WTC11 (cell line): ENCODE results near the gene RDH8. TPM values are rescaled to one million over a fixed set of nuclear protein-coding genes. Genes with fewer than 3 reads are reported as not detected.

Source experiments
- ATAC-seq: fragments of 200-7000 bp; cut with Tn5 transposase; 2 replicates; pipeline ENCODE4 v1.10.0; 2021; ENCODE audit warnings: mild to moderate bottlenecking, moderate library complexity
- CTCF ChIA-PET: fragments of 300-600 bp; sonication (Branson Sonifier 250); formaldehyde crosslinking; loops from one replicate; lab custom pipeline; 2021; ENCODE audit warnings: antibody characterized with exemption; lab: Charles Lee
- POLR2A ChIA-PET: fragments of 350-600 bp; sonication (Branson Sonifier 250); formaldehyde crosslinking; loops from one replicate; lab custom pipeline; 2021; ENCODE audit warnings: antibody characterized with exemption; lab: Charles Lee
- DNase-seq: peaks from one replicate; pipeline ENCODE4 v3.0.0; 2021; ENCODE audit warnings: low spot score
- H3K27ac Mint-ChIP-seq: 2 replicates; pipeline ENCODE4 v1.8.0; 2021; ENCODE audit warnings: mixed read lengths
- H3K27me3 Mint-ChIP-seq: 2 replicates; pipeline ENCODE4 v1.8.0; 2021; ENCODE audit warnings: low read depth, mild to moderate bottlenecking, moderate library complexity, mixed read lengths
- H3K36me3 Mint-ChIP-seq: 2 replicates; pipeline ENCODE4 v1.8.0; 2021; ENCODE audit warnings: mixed read lengths
- H3K4me1 Mint-ChIP-seq: 2 replicates; pipeline ENCODE4 v1.8.0; 2022; ENCODE audit warnings: mixed read lengths
- H3K4me3 Mint-ChIP-seq: 2 replicates; pipeline ENCODE4 v1.8.0; 2021; ENCODE audit warnings: mild to moderate bottlenecking, moderate library complexity, mixed read lengths
- H3K9me3 Mint-ChIP-seq: 2 replicates; pipeline ENCODE4 v1.8.0; 2021; ENCODE audit warnings: mixed read lengths
- ATF1 ChIP-seq: sonication (generic); formaldehyde crosslinking; IDR thresholded peaks from 2 replicates; pipeline ENCODE4 v1.8.1; 2023; ENCODE audit warnings: mild to moderate bottlenecking, moderate library complexity, missing genetic modification reagents
- CTCF ChIP-seq: fragments of 200-600 bp; IDR thresholded peaks from 2 replicates; pipeline ENCODE4 v1.8.0; 2022; ENCODE audit warnings: antibody characterized with exemption
- ETV6 ChIP-seq: sonication (generic); formaldehyde crosslinking; IDR thresholded peaks from 2 replicates; pipeline ENCODE4 v1.8.1; 2022; ENCODE audit warnings: mild to moderate bottlenecking, missing genetic modification reagents
- FOXK1 ChIP-seq: sonication (generic); formaldehyde crosslinking; IDR thresholded peaks from 2 replicates; pipeline ENCODE4 v1.8.0; 2022; ENCODE audit warnings: mild to moderate bottlenecking, moderate library complexity, missing genetic modification reagents
- HMGXB4 ChIP-seq: sonication (generic); formaldehyde crosslinking; IDR thresholded peaks from 2 replicates; pipeline ENCODE4 v1.8.1; 2023; ENCODE audit warnings: mild to moderate bottlenecking, moderate library complexity, missing genetic modification reagents
- IRF2 ChIP-seq: sonication (generic); formaldehyde crosslinking; IDR thresholded peaks from 2 replicates; pipeline ENCODE4 v1.8.0; 2022; ENCODE audit warnings: low read depth, missing genetic modification reagents, borderline replicate concordance
- MLX ChIP-seq: sonication (generic); formaldehyde crosslinking; IDR thresholded peaks from 2 replicates; pipeline ENCODE4 v1.8.1; 2023; ENCODE audit warnings: mild to moderate bottlenecking, missing genetic modification reagents, moderate library complexity
- MXD4 ChIP-seq: fragments of 250-450 bp; sonication (Bioruptor Pico); IDR thresholded peaks from 2 replicates; pipeline ENCODE4 v1.8.0; 2021; ENCODE audit warnings: mild to moderate bottlenecking, moderate library complexity, borderline replicate concordance
- NFATC4 ChIP-seq: fragments of 250-450 bp; sonication (Bioruptor Pico); IDR thresholded peaks from 2 replicates; pipeline ENCODE4 v1.9.0; 2021; ENCODE audit warnings: mild to moderate bottlenecking
- NFE2L1 ChIP-seq: sonication (generic); formaldehyde crosslinking; IDR thresholded peaks from 2 replicates; pipeline ENCODE4 v1.8.1; 2023; ENCODE audit warnings: missing genetic modification reagents
- OVOL2 ChIP-seq: fragments of 250-450 bp; sonication (Bioruptor Pico); IDR thresholded peaks from 2 replicates; pipeline ENCODE4 v1.9.0; 2021; ENCODE audit warnings: mild to moderate bottlenecking, borderline replicate concordance
- TCF7 ChIP-seq: sonication (generic); formaldehyde crosslinking; IDR thresholded peaks from 2 replicates; pipeline ENCODE4 v1.8.0; 2022; ENCODE audit warnings: mild to moderate bottlenecking, low read depth, missing genetic modification reagents, moderate library complexity
- TEAD1 ChIP-seq: sonication (generic); formaldehyde crosslinking; IDR thresholded peaks from 2 replicates; pipeline ENCODE4 v1.8.0; 2022; ENCODE audit warnings: mild to moderate bottlenecking, missing genetic modification reagents
- TEAD4 ChIP-seq: sonication (generic); formaldehyde crosslinking; IDR thresholded peaks from 2 replicates; pipeline ENCODE4 v1.8.0; 2022; ENCODE audit warnings: mild to moderate bottlenecking, missing genetic modification reagents
- ZBTB21 ChIP-seq: sonication (generic); formaldehyde crosslinking; IDR thresholded peaks from 2 replicates; pipeline ENCODE4 v1.8.1; 2023; ENCODE audit warnings: mild to moderate bottlenecking, missing genetic modification reagents, borderline replicate concordance
- ZNF232 ChIP-seq: sonication (generic); formaldehyde crosslinking; IDR thresholded peaks from 2 replicates; pipeline ENCODE4 v1.8.0; 2022; ENCODE audit warnings: mild to moderate bottlenecking, missing genetic modification reagents
- ZNF263 ChIP-seq: sonication (generic); formaldehyde crosslinking; IDR thresholded peaks from 2 replicates; pipeline ENCODE4 v1.8.1; 2022; ENCODE audit warnings: low read depth, mild to moderate bottlenecking, moderate library complexity, missing genetic modification reagents
- total RNA-seq: library from RNA; stranded (reverse); gene quantifications from 3 replicates; pipeline ENCODE4 v1.2.3, GENCODE V29; 2021
- TF ChIP-seq, protein P1 (sequence below): fragments of 250-450 bp; sonication (Bioruptor Pico); IDR thresholded peaks from 2 replicates; pipeline ENCODE4 v1.9.0; 2021; ENCODE audit warnings: mild to moderate bottlenecking
- TF ChIP-seq, protein P2 (sequence below): fragments of 250-450 bp; sonication (Bioruptor Pico); IDR thresholded peaks from 2 replicates; pipeline ENCODE4 v1.9.0; 2021; ENCODE audit warnings: moderate library complexity, mild to moderate bottlenecking, inconsistent platforms, borderline replicate concordance
- TF ChIP-seq, protein P3 (sequence below): sonication (generic); formaldehyde crosslinking; IDR thresholded peaks from 2 replicates; pipeline ENCODE4 v1.8.0; 2022; ENCODE audit warnings: mild to moderate bottlenecking, missing genetic modification reagents
- TF ChIP-seq, protein P4 (sequence below): sonication (generic); formaldehyde crosslinking; IDR thresholded peaks from 2 replicates; pipeline ENCODE4 v1.8.1; 2022; ENCODE audit warnings: mild to moderate bottlenecking, moderate library complexity, missing genetic modification reagents

The RDH8 gene
- total RNA-seq, 1 experiment from 2014 or later, result not detected

DNA sequence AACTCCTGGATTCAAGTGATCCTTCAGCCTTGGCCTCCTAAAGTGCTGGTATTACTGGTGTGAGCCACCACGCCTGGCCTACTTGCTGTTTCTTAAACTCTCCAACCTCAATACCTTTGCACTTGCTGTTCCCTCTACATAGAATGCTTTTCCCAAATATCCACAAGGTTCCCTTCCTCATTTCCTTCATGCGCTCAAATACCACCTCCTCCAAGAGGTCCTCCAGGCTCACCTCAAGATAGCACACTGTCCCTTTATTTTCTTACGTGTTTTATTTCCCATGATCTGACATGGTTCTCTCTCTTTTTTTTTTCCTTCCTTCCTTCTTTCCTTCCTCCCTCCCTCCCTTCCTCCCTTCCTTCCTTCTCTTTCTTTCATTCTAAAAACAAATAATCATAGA is 13.5 kb downstream of the RDH8 start:
- ChIA-PET POLR2A (interaction anchor here (0.6 kb wide), 1 partner anchor 137 kb away, joined by 3 read pairs; no protein-coding TSS in a partner anchor), CTCF (interaction anchor here (0.8 to 1.8 kb wide), 22 partner anchors 8 to 199 kb away, joined by 3 to 64 read pairs (median 7); partner anchors contain the start of genes COL5A3, OLFM2 and UBL5)
- Mint-ChIP-seq H3K27me3 (peaks cover 13% of the 10 kb centered on the region), H3K9me3 (no peaks in the 10 kb centered on the region), H3K36me3 (no peaks in the 10 kb centered on the region), H3K27ac (no peak overlapping the region), H3K4me3 (no peak overlapping the region), H3K4me1 (peaks cover 8% of the 10 kb centered on the region)
- no peak for DNase-seq
- TF ChIP-seq FOXK1 (no peak), ATF1 (CRISPR knock-in tag) (no peak), TCF7 (CRISPR knock-in tag) (no peak), OVOL2 (no peak), ETV6 (CRISPR knock-in tag) (no peak), IRF2 (CRISPR knock-in tag) (no peak), NFATC4 (no peak), MXD4 (CRISPR knock-in tag) (no peak), ZNF263 (CRISPR knock-in tag) (no peak), ZBTB21 (CRISPR knock-in tag) (no peak)
- TF ChIP-seq, protein P1, sequence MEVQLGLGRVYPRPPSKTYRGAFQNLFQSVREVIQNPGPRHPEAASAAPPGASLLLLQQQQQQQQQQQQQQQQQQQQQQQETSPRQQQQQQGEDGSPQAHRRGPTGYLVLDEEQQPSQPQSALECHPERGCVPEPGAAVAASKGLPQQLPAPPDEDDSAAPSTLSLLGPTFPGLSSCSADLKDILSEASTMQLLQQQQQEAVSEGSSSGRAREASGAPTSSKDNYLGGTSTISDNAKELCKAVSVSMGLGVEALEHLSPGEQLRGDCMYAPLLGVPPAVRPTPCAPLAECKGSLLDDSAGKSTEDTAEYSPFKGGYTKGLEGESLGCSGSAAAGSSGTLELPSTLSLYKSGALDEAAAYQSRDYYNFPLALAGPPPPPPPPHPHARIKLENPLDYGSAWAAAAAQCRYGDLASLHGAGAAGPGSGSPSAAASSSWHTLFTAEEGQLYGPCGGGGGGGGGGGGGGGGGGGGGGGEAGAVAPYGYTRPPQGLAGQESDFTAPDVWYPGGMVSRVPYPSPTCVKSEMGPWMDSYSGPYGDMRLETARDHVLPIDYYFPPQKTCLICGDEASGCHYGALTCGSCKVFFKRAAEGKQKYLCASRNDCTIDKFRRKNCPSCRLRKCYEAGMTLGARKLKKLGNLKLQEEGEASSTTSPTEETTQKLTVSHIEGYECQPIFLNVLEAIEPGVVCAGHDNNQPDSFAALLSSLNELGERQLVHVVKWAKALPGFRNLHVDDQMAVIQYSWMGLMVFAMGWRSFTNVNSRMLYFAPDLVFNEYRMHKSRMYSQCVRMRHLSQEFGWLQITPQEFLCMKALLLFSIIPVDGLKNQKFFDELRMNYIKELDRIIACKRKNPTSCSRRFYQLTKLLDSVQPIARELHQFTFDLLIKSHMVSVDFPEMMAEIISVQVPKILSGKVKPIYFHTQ (CRISPR knock-in tag), result no peak
- TF ChIP-seq, protein P2, sequence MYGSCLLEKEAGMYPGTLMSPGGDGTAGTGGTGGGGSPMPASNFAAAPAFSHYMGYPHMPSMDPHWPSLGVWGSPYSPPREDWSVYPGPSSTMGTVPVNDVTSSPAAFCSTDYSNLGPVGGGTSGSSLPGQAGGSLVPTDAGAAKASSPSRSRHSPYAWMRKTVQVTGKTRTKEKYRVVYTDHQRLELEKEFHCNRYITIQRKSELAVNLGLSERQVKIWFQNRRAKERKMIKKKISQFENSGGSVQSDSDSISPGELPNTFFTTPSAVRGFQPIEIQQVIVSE (CRISPR knock-in tag), result no peak
- ATAC-seq, result no peak

GRCh38 chr19:10027158-10027997 is 14.1 kb downstream of the RDH8 start:
- ChIA-PET CTCF (interaction anchor here (0.6 to 1.8 kb wide), 48 partner anchors 9 to 223 kb away, joined by 3 to 64 read pairs (median 5); partner anchors contain the start of genes COL5A3, OLFM2, PIN1 and UBL5), POLR2A (interaction anchor here (0.6 to 0.9 kb wide), 4 partner anchors 12 to 137 kb away, joined by 3 to 4 read pairs (median 4); no protein-coding TSS in a partner anchor)
- H3K27ac Mint-ChIP-seq, result no peak overlapping the region
- TF ChIP-seq, protein P3, sequence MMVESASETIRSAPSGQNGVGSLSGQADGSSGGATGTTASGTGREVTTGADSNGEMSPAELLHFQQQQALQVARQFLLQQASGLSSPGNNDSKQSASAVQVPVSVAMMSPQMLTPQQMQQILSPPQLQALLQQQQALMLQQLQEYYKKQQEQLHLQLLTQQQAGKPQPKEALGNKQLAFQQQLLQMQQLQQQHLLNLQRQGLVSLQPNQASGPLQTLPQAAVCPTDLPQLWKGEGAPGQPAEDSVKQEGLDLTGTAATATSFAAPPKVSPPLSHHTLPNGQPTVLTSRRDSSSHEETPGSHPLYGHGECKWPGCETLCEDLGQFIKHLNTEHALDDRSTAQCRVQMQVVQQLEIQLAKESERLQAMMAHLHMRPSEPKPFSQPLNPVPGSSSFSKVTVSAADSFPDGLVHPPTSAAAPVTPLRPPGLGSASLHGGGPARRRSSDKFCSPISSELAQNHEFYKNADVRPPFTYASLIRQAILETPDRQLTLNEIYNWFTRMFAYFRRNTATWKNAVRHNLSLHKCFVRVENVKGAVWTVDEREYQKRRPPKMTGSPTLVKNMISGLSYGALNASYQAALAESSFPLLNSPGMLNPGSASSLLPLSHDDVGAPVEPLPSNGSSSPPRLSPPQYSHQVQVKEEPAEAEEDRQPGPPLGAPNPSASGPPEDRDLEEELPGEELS, result peak; percentile 61; the same call in 1 of the 2 replicates
- TF ChIP-seq IRF2 (CRISPR knock-in tag) (no peak), MLX (CRISPR knock-in tag) (0 out of 2 replicates have a peak, but pooled peaks have one; percentile 28), NFE2L1 (CRISPR knock-in tag) (peak; percentile 53; the same call in 1 of the 2 replicates), HMGXB4 (0 out of 2 replicates have a peak, but pooled peaks have one; percentile 52), CTCF (peak; percentile 96), ETV6 (CRISPR knock-in tag) (peak; percentile 85), TEAD1 (peak; percentile 100), ZNF232 (CRISPR knock-in tag) (no peak; the same call in 1 of the 2 replicates), TEAD4 (CRISPR knock-in tag) (peak; percentile 97)
- TF ChIP-seq, protein P2 (CRISPR knock-in tag), result no peak
- TF ChIP-seq, protein P4, sequence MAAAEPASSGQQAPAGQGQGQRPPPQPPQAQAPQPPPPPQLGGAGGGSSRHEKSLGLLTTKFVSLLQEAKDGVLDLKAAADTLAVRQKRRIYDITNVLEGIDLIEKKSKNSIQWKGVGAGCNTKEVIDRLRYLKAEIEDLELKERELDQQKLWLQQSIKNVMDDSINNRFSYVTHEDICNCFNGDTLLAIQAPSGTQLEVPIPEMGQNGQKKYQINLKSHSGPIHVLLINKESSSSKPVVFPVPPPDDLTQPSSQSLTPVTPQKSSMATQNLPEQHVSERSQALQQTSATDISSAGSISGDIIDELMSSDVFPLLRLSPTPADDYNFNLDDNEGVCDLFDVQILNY, result peak; percentile 58; the same call in 1 of the 2 replicates

More at GRCh38 chr19:10027158-10027997, 14.1 kb downstream of the RDH8 start:
- ATAC-seq (peak; percentile 98), DNase-seq (peak; percentile 99)
- H3K27me3 Mint-ChIP-seq, result peaks cover 13% of the 10 kb centered on the region
- no peaks in the 10 kb centered on the region for H3K9me3 Mint-ChIP-seq
- H3K4me1 Mint-ChIP-seq, result peaks cover 8% of the 10 kb centered on the region
- H3K36me3 Mint-ChIP-seq, result no peaks in the 10 kb centered on the region
- peak overlapping the region; percentile 36 for H3K4me3 Mint-ChIP-seq
